Measurements from ENCODE around the gene PCNT. TPM values are rescaled to one million over a fixed set of nuclear protein-coding genes. Genes with fewer than 3 reads are reported as not detected.

PCNT gene
- total and polyA plus RNA-seq, 9 of the 15 experiments (the other 6 are each of a cell fraction or from before 2014, with no cell fraction given): 9.1 to 53.5 (median 31.3) TPM

- TF ChIP-seq, protein P1, sequence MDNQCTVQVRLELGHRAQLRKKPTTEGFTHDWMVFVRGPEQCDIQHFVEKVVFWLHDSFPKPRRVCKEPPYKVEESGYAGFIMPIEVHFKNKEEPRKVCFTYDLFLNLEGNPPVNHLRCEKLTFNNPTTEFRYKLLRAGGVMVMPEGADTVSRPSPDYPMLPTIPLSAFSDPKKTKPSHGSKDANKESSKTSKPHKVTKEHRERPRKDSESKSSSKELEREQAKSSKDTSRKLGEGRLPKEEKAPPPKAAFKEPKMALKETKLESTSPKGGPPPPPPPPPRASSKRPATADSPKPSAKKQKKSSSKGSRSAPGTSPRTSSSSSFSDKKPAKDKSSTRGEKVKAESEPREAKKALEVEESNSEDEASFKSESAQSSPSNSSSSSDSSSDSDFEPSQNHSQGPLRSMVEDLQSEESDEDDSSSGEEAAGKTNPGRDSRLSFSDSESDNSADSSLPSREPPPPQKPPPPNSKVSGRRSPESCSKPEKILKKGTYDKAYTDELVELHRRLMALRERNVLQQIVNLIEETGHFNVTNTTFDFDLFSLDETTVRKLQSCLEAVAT (IDR thresholded peaks at IDR 0.05): no peak
- TF ChIP-seq, protein P2, sequence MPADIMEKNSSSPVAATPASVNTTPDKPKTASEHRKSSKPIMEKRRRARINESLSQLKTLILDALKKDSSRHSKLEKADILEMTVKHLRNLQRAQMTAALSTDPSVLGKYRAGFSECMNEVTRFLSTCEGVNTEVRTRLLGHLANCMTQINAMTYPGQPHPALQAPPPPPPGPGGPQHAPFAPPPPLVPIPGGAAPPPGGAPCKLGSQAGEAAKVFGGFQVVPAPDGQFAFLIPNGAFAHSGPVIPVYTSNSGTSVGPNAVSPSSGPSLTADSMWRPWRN (IDR thresholded peaks at IDR 0.05; ENCODE audit: low read depth): no peak
- TF ChIP-seq ZNF184 (CRISPR knock-in tag; IDR thresholded peaks at IDR 0.05) (no peak), ZNF134 (CRISPR knock-in tag; conservative IDR thresholded peaks at IDR 0.05) (no peak), MYNN (IDR thresholded peaks at IDR 0.05) (no peak), MYNN (CRISPR knock-in tag; IDR thresholded peaks at IDR 0.05) (no peak), BRCA1 (IDR thresholded peaks at IDR 0.05) (no peak), BRCA1 (CRISPR knock-in tag; IDR thresholded peaks at IDR 0.05) (no peak)
Observed at GRCh38 chr21:46391773-46392172, 67.8 kb downstream of the PCNT start (continued).

DNA sequence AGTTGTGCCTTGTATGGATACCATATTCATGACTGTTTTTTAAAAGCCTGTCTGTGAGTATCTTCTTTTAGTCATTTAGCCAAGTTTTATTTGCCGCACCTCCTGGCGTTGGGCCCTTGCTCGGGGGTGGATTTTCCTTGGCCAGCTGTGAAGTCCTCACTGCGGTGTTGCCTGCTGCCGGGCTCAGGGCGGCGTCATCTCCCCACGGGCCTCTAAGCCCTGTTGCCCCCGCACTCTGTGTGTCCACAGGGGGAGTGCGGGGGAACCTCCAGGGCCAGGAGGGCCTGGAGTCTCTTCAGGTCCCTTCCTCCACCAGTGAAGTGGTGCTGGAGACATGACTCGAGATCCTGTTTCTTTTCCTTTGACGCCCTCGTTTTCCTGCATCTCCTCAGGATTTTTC, 69.0 kb downstream of the PCNT start:
- FAIRE-seq (no peak), ATAC-seq (peak; percentile 50), DNase-seq (ENCODE audit: extremely low read depth in 1 of 4, low spot score in 3 of 4) (no peak)
- no peak overlapping the region for H3K27ac ChIP-seq (ENCODE audit: extremely low read depth, low read depth, low read length)
- TF ChIP-seq EZH2 (IDR thresholded peaks at IDR 0.05; ENCODE audit: borderline replicate concordance, low read depth, low read length) (no peak), CBX5 (IDR thresholded peaks at IDR 0.05; ENCODE audit: borderline replicate concordance, low read depth) (no peak), CCNT2 (IDR thresholded peaks at IDR 0.05; ENCODE audit: borderline replicate concordance, extremely low read depth, insufficient read length, low read depth, low read length) (no peak), EP400 (IDR thresholded peaks at IDR 0.05) (no peak)
- TF ChIP-seq, protein P3, sequence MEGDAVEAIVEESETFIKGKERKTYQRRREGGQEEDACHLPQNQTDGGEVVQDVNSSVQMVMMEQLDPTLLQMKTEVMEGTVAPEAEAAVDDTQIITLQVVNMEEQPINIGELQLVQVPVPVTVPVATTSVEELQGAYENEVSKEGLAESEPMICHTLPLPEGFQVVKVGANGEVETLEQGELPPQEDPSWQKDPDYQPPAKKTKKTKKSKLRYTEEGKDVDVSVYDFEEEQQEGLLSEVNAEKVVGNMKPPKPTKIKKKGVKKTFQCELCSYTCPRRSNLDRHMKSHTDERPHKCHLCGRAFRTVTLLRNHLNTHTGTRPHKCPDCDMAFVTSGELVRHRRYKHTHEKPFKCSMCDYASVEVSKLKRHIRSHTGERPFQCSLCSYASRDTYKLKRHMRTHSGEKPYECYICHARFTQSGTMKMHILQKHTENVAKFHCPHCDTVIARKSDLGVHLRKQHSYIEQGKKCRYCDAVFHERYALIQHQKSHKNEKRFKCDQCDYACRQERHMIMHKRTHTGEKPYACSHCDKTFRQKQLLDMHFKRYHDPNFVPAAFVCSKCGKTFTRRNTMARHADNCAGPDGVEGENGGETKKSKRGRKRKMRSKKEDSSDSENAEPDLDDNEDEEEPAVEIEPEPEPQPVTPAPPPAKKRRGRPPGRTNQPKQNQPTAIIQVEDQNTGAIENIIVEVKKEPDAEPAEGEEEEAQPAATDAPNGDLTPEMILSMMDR (IDR thresholded peaks at IDR 0.05 in 2 of 3, conservative IDR thresholded peaks at IDR 0.05 in 1 of 3; ENCODE audit: insufficient read depth in 2 of 3, low read depth in 1 of 3, low read length in 3 of 3): 0 out of 6 replicates have a peak, but pooled peaks of 1 of the 3 experiments have one; percentile 15
- no peaks in the 10 kb centered on the region for H3K27me3 ChIP-seq (ENCODE audit: control insufficient read depth in 2 of 2, insufficient read depth in 2 of 2, low read length in 2 of 2)
- no peaks in the 10 kb centered on the region for H3K9me3 ChIP-seq (replicated peaks; ENCODE audit: control insufficient read depth, insufficient read depth, low read depth, low read length)
- BruUV-seq (replicated peaks): no TSS peak
- H3K79me2 ChIP-seq (ENCODE audit: control insufficient read depth, insufficient read depth, low read length): no peaks in the 10 kb centered on the region
- no peaks in the 10 kb centered on the region for H3K9me1 ChIP-seq (ENCODE audit: control insufficient read depth, insufficient read depth, low read length)
- H3K36me3 ChIP-seq (ENCODE audit: control insufficient read depth, insufficient read depth, low read length): peaks cover 68% of the 10 kb centered on the region; the same call in 2 of the 3 replicates
- 73% methylated on average over 11 of the region's 13 CpGs for WGBS (ENCODE audit: insufficient coverage, low coverage, missing lambda C conversion rate)
- H3K9ac ChIP-seq (ENCODE audit: insufficient read depth in 1 of 2, low read depth in 2 of 2, low read length in 2 of 2): peak overlapping the region in 1 of 2 experiments; percentile 86; a peak in 2 of 4 replicates
- no peak overlapping the region for H2AFZ ChIP-seq (ENCODE audit: low read depth, low read length)
- no peak overlapping the region for H3K4me3 ChIP-seq
- no peak overlapping the region for H3K4me2 ChIP-seq (ENCODE audit: insufficient read depth, low read length)
- ChIA-PET POLR2A (no interaction called here), CTCF (ENCODE audit: low intra/inter-chr PET ratio) (no interaction called here)
- peaks cover 5 to 24% of the 10 kb centered on the region in 2 experiments; a peak in 4 of 5 replicates for H3K4me1 ChIP-seq (replicated peaks in 1 of 2; ENCODE audit: control insufficient read depth in 2 of 2, insufficient read depth in 2 of 2, low read length in 2 of 2)
- in situ Hi-C loops (cut with MboI) (no loop called here), intact Hi-C loops (cut with micrococcal nuclease) (no loop called here)
- no peaks in the 10 kb centered on the region for H4K20me1 ChIP-seq (replicated peaks; ENCODE audit: control insufficient read depth, insufficient read depth, low read length)
